Common myeloid progenitor, CD34-positive (primary cell): ENCODE results near the gene CALY.

ENCODE experiments used
- CTCF ChIA-PET: fragments of 350-600 bp; sonication (Branson Sonifier 250); formaldehyde crosslinking; loops from one replicate; lab custom pipeline; 2021; ENCODE audit warnings: antibody characterized with exemption; lab: Charles Lee
- POLR2A ChIA-PET: fragments of 350-600 bp; sonication (Branson Sonifier 250); formaldehyde crosslinking; loops from one replicate; lab custom pipeline; 2021; ENCODE audit warnings: antibody characterized with exemption; lab: Charles Lee
- DNase-seq, 3 donors: peaks; one replicate each; pipeline versions ENCODE4 v3.0.0 to v3.0.0-alpha.2; 2013
- H3K27ac ChIP-seq, 2 experiments: 1 replicate in 1 of 2; 2 replicates in 1 of 2; pipeline ENCODE4 v1.7.0; 2013; ENCODE audit warnings: inconsistent platforms in 2 of 2, low read length in 2 of 2, mild to moderate bottlenecking in 2 of 2, low read depth in 1 of 2, moderate library complexity in 1 of 2; ENCODE audit not compliant: severe bottlenecking in 2 of 2, insufficient read depth in 1 of 2, poor library complexity in 1 of 2
- H3K27me3 ChIP-seq, 5 experiments: replicated peaks in 2 of 5; 1 replicate in 3 of 5; 2 replicates in 2 of 5; pipeline versions ENCODE4 v1.6.1 to v1.7.0; 2013; ENCODE audit warnings: low read length in 4 of 5, mild to moderate bottlenecking in 2 of 5, moderate library complexity in 2 of 5, inconsistent platforms in 1 of 5; ENCODE audit not compliant: insufficient read depth in 5 of 5, control insufficient read depth in 4 of 5
- H3K36me3 ChIP-seq, 4 experiments: 1 replicate in 2 of 4; 2 replicates in 2 of 4; pipeline versions ENCODE4 v1.6.1 to v1.7.0; 2013; ENCODE audit warnings: low read length in 3 of 4, control low read depth in 1 of 4, mild to moderate bottlenecking in 1 of 4; ENCODE audit not compliant: control insufficient read depth in 4 of 4, insufficient read depth in 4 of 4
- H3K4me1 ChIP-seq, 4 experiments: 1 replicate in 3 of 4; 2 replicates in 1 of 4; pipeline versions ENCODE4 v1.6.1 to v1.7.1; 2013; ENCODE audit warnings: low read length in 3 of 4, mild to moderate bottlenecking in 3 of 4, control low read depth in 1 of 4, inconsistent platforms in 1 of 4, moderate library complexity in 1 of 4; ENCODE audit not compliant: control insufficient read depth in 4 of 4, insufficient read depth in 4 of 4; ENCODE audit errors: control extremely low read depth in 1 of 4
- H3K4me3 ChIP-seq, 7 experiments: 1 replicate in 4 of 7; 2 replicates in 3 of 7; pipeline versions ENCODE4 v1.5.1 to v1.7.0; 2013; ENCODE audit warnings: mild to moderate bottlenecking in 7 of 7, low read length in 6 of 7, moderate library complexity in 6 of 7, inconsistent platforms in 2 of 7, low read depth in 2 of 7, control low read depth in 1 of 7; ENCODE audit not compliant: insufficient read depth in 4 of 7, control insufficient read depth in 1 of 7; ENCODE audit errors: extremely low read depth in 1 of 7
- H3K9me3 ChIP-seq, 5 experiments: 1 replicate in 4 of 5; 2 replicates in 1 of 5; pipeline versions ENCODE4 v1.6.1 to v1.7.1; 2013; ENCODE audit warnings: low read length in 4 of 5, mild to moderate bottlenecking in 2 of 5, inconsistent platforms in 1 of 5, low read depth in 1 of 5, moderate library complexity in 1 of 5; ENCODE audit not compliant: control insufficient read depth in 4 of 5, insufficient read depth in 2 of 5; ENCODE audit errors: control extremely low read depth in 1 of 5
- WGBS: methylation state at CpG from one replicate; pipeline ENCODE4 v1.1.5; 2013; ENCODE audit not compliant: insufficient coverage; 5-methylcytosine and 5-hydroxymethylcytosine counted together

Gene CALY

GRCh38 chr10:133355991-133356390, 19.3 kb upstream of the CALY start:
- H3K27ac ChIP-seq, result no peak overlapping the region
- H3K36me3 ChIP-seq, result no peaks in the 10 kb centered on the region
- H3K9me3 ChIP-seq, result no peaks in the 10 kb centered on the region
- H3K4me1 ChIP-seq, result peaks cover 0 to 14% (median 12%) of the 10 kb centered on the region in 4 experiments
- CTCF ChIA-PET, result interaction anchor here (0.7 to 1.8 kb wide), 4 partner anchors 21 to 40 kb away, joined by 3 to 4 read pairs (median 4); no protein-coding TSS in a partner anchor
- WGBS, result 100% methylated on average over 1 of the region's 3 CpGs
- peaks cover 0 to 2% (median 0%) of the 10 kb centered on the region in 5 experiments for H3K27me3 ChIP-seq
- POLR2A ChIA-PET, result no interaction called here
- H3K4me3 ChIP-seq, result no peak overlapping the region
- no peak for DNase-seq

- ChIA-PET CTCF (interaction anchor here (0.8 to 1.8 kb wide), 4 partner anchors 10 to 68 kb away, joined by 3 to 4 read pairs (median 3); no protein-coding TSS in a partner anchor), POLR2A (no interaction called here)
- no peak for DNase-seq
- Histone ChIP-seq H3K9me3 (no peaks in the 10 kb centered on the region), H3K27me3 (peaks cover 0 to 7% (median 2%) of the 10 kb centered on the region in 5 experiments), H3K4me1 (peaks cover 0 to 14% (median 12%) of the 10 kb centered on the region in 4 experiments), H3K36me3 (no peaks in the 10 kb centered on the region), H3K27ac (no peak overlapping the region), H3K4me3 (no peak overlapping the region)
- 93% methylated on average over 6 of the region's 6 CpGs for WGBS
Observed at GRCh38 chr10:133355266-133355665, 18.6 kb upstream of the CALY start.

- ChIA-PET POLR2A (no interaction called here), CTCF (interaction anchor here (0.8 to 1.3 kb wide), 3 partner anchors 9 to 68 kb away, joined by 3 read pairs; no protein-coding TSS in a partner anchor)
- no peak overlapping the region for H3K4me3 ChIP-seq
- DNase-seq, result no peak
- H3K9me3 ChIP-seq, result no peaks in the 10 kb centered on the region
- H3K36me3 ChIP-seq, result no peaks in the 10 kb centered on the region
- peaks cover 0 to 14% (median 12%) of the 10 kb centered on the region in 4 experiments for H3K4me1 ChIP-seq
- 96% methylated on average over 14 of the region's 14 CpGs for WGBS
- H3K27ac ChIP-seq, result no peak overlapping the region
- peaks cover 0 to 12% (median 2%) of the 10 kb centered on the region in 5 experiments for H3K27me3 ChIP-seq
Observed at GRCh38 chr10:133354672-133355240, 18.1 kb upstream of the CALY start.

- WGBS, result 96% methylated on average over 13 of the region's 16 CpGs
- ChIA-PET CTCF (interaction anchor here (1.3 to 1.4 kb wide), 2 partner anchors 25 to 26 kb away, joined by 3 to 9 read pairs; no protein-coding TSS in a partner anchor), POLR2A (no interaction called here)
- no peak overlapping the region for H3K4me3 ChIP-seq
- DNase-seq, result no peak
- H3K27me3 ChIP-seq, result peaks cover 0 to 19% (median 2%) of the 10 kb centered on the region in 5 experiments
- peaks cover 0 to 14% (median 12%) of the 10 kb centered on the region in 4 experiments for H3K4me1 ChIP-seq
- H3K9me3 ChIP-seq, result no peaks in the 10 kb centered on the region
- no peak overlapping the region for H3K27ac ChIP-seq
- no peaks in the 10 kb centered on the region for H3K36me3 ChIP-seq
Observed at GRCh38 chr10:133353988-133354605, 17.4 kb upstream of the CALY start.

- no peak for DNase-seq
- Histone ChIP-seq H3K4me1 (peaks cover 0 to 14% (median 12%) of the 10 kb centered on the region in 4 experiments), H3K27me3 (peaks cover 0 to 22% (median 2%) of the 10 kb centered on the region in 5 experiments), H3K9me3 (no peaks in the 10 kb centered on the region), H3K4me3 (no peak overlapping the region), H3K36me3 (no peaks in the 10 kb centered on the region), H3K27ac (no peak overlapping the region)
- POLR2A ChIA-PET, result no interaction called here
- WGBS, result 92% methylated on average over 16 of the region's 16 CpGs
- CTCF ChIA-PET, result interaction anchor here (1.3 to 1.4 kb wide), 3 partner anchors 8 to 26 kb away, joined by 3 to 9 read pairs (median 5); no protein-coding TSS in a partner anchor
Observed at GRCh38 chr10:133353202-133353959, 16.7 kb upstream of the CALY start.

- no peaks in the 10 kb centered on the region for H3K36me3 ChIP-seq
- peaks cover 0 to 8% (median 4%) of the 10 kb centered on the region in 4 experiments for H3K4me1 ChIP-seq
- no peak for DNase-seq
- no peak overlapping the region for H3K27ac ChIP-seq
- CTCF ChIA-PET, result interaction anchor here (1.4 kb wide), 1 partner anchor 10 kb away, joined by 5 read pairs; no protein-coding TSS in a partner anchor
- peaks cover 0 to 39% (median 7%) of the 10 kb centered on the region in 5 experiments for H3K27me3 ChIP-seq
- POLR2A ChIA-PET, result no interaction called here
- H3K9me3 ChIP-seq, result no peaks in the 10 kb centered on the region
- 79% methylated on average over 18 of the region's 24 CpGs for WGBS
- no peak overlapping the region for H3K4me3 ChIP-seq
Observed at GRCh38 chr10:133351408-133352318, 15.0 kb upstream of the CALY start.
